ENCODE results near the gene UTP14C. TPM values are rescaled to one million over a fixed set of nuclear protein-coding genes. Genes with fewer than 3 reads are reported as not detected.

The UTP14C gene
- total and polyA plus RNA-seq, 2 of the 13 experiments (the other 11 are each of a cell fraction or from before 2014, with no cell fraction given) = 8.8 to 12.2 TPM

DNA sequence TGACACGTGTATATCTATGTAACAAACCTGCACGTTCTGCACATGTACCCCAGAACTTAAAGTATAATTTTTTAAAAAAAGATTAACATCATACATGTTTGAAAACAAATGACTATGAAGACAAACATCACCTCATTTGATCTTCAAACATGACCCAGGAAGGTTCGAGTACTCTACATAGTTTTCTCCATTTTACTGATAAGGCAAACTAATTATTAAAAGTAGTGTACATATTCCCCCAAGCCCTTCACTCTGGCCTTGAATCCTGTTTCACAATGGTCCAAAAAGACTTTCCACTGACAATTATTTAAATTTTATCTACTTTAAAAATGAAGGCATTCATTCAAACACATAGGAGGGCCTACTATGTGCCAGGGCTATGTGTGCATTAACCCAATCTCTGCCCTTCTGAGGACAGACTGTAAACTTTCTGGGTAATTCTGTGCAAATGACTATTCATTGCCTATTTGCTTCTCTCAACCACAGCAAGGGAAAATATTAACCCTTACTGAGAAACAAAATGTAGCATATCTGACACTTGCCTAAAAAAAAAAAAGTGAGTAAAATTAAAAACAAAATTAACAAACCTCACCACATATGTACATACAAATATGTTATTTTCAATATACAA is 35.4 kb upstream of the UTP14C start (continued):
- TF ChIP-seq ZNF543 (CRISPR knock-in tag; IDR thresholded peaks at IDR 0.05) (no peak), CEBPG (CRISPR knock-in tag; IDR thresholded peaks at IDR 0.05) (peak; percentile 20; the same call in 1 of the 2 replicates), ZNF577 (CRISPR knock-in tag; IDR thresholded peaks at IDR 0.05; ENCODE audit: borderline replicate concordance, low read depth) (no peak), NFIB (CRISPR knock-in tag; IDR thresholded peaks at IDR 0.05; ENCODE audit: borderline replicate concordance) (no peak), SETDB1 (CRISPR knock-in tag; IDR thresholded peaks at IDR 0.05; ENCODE audit: borderline replicate concordance) (no peak), RBM39 (IDR thresholded peaks at IDR 0.05; ENCODE audit: low read depth, low read length, poor library complexity, severe bottlenecking) (no peak), HNF4A (CRISPR knock-in tag; IDR thresholded peaks at IDR 0.05) (peak; percentile 41), ZNF207 (IDR thresholded peaks at IDR 0.05; ENCODE audit: borderline replicate concordance) (no peak), SRSF9 (IDR thresholded peaks at IDR 0.05; ENCODE audit: borderline replicate concordance, insufficient read depth, low read depth, low read length, poor library complexity, severe bottlenecking) (no peak), FOXA1 (IDR thresholded peaks at IDR 0.05) (0 out of 2 replicates have a peak, but pooled peaks have one; percentile 6), FOXA1 (CRISPR knock-in tag; IDR thresholded peaks at IDR 0.05) (no peak), PHB2 (IDR thresholded peaks at IDR 0.05; ENCODE audit: partially characterized antibody) (no peak), ZNF652 (CRISPR knock-in tag; IDR thresholded peaks at IDR 0.05; ENCODE audit: borderline replicate concordance, low read depth) (peak; percentile 80), SRF (IDR thresholded peaks at IDR 0.05; ENCODE audit: low read depth, low read length) (no peak), AGO2 (optimal IDR thresholded peaks at IDR 0.05; ENCODE audit: low read depth, low read length) (no peak), KAT8 (CRISPR knock-in tag; IDR thresholded peaks at IDR 0.05) (no peak), SP5 (CRISPR knock-in tag; IDR thresholded peaks at IDR 0.05; ENCODE audit: borderline replicate concordance, low read depth) (no peak), SOX6 (IDR thresholded peaks at IDR 0.05) (no peak), SOX6 (CRISPR knock-in tag; IDR thresholded peaks at IDR 0.05) (peak; percentile 30; the same call in 1 of the 2 replicates), MXD4 (CRISPR knock-in tag; IDR thresholded peaks at IDR 0.05) (no peak), KLF11 (CRISPR knock-in tag; IDR thresholded peaks at IDR 0.05) (no peak), SOX13 (IDR thresholded peaks at IDR 0.05) (no peak), SOX13 (CRISPR knock-in tag; conservative IDR thresholded peaks at IDR 0.05 in 1 of 2, IDR thresholded peaks at IDR 0.05 in 1 of 2) (peak in 1 of 2 experiments; percentile 50; a peak in 1 of 4 replicates), SP2 (CRISPR knock-in tag; IDR thresholded peaks at IDR 0.05) (no peak)
- TF ChIP-seq, protein P1, sequence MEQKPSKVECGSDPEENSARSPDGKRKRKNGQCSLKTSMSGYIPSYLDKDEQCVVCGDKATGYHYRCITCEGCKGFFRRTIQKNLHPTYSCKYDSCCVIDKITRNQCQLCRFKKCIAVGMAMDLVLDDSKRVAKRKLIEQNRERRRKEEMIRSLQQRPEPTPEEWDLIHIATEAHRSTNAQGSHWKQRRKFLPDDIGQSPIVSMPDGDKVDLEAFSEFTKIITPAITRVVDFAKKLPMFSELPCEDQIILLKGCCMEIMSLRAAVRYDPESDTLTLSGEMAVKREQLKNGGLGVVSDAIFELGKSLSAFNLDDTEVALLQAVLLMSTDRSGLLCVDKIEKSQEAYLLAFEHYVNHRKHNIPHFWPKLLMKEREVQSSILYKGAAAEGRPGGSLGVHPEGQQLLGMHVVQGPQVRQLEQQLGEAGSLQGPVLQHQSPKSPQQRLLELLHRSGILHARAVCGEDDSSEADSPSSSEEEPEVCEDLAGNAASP (CRISPR knock-in tag; IDR thresholded peaks at IDR 0.05; ENCODE audit: borderline replicate concordance) = peak; percentile 79; the same call in 1 of the 2 replicates
- TF ChIP-seq, protein P2, sequence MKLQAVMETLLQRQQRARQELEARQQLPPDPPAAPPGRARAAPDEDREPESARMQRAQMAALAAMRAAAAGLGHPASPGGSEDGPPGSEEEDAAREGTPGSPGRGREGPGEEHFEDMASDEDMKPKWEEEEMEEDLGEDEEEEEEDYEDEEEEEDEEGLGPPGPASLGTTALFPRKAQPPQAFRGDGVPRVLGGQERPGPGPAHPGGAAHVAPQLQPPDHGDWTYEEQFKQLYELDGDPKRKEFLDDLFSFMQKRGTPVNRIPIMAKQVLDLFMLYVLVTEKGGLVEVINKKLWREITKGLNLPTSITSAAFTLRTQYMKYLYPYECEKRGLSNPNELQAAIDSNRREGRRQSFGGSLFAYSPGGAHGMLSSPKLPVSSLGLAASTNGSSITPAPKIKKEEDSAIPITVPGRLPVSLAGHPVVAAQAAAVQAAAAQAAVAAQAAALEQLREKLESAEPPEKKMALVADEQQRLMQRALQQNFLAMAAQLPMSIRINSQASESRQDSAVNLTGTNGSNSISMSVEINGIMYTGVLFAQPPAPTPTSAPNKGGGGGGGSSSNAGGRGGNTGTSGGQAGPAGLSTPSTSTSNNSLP (IDR thresholded peaks at IDR 0.05; ENCODE audit: low read depth, low read length) = peak; percentile 38; the same call in 1 of the 2 replicates
